ENCODE results near the gene RTL1.
A peak's percentile ranks its signal among the peaks of the same experiment; 100 is the strongest.

- TF ChIP-seq, protein P1, sequence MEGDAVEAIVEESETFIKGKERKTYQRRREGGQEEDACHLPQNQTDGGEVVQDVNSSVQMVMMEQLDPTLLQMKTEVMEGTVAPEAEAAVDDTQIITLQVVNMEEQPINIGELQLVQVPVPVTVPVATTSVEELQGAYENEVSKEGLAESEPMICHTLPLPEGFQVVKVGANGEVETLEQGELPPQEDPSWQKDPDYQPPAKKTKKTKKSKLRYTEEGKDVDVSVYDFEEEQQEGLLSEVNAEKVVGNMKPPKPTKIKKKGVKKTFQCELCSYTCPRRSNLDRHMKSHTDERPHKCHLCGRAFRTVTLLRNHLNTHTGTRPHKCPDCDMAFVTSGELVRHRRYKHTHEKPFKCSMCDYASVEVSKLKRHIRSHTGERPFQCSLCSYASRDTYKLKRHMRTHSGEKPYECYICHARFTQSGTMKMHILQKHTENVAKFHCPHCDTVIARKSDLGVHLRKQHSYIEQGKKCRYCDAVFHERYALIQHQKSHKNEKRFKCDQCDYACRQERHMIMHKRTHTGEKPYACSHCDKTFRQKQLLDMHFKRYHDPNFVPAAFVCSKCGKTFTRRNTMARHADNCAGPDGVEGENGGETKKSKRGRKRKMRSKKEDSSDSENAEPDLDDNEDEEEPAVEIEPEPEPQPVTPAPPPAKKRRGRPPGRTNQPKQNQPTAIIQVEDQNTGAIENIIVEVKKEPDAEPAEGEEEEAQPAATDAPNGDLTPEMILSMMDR (IDR thresholded peaks at IDR 0.05 in 2 of 3, conservative IDR thresholded peaks at IDR 0.05 in 1 of 3; ENCODE audit: control insufficient read depth in 2 of 3, extremely low read depth in 1 of 3, insufficient read depth in 1 of 3, low read depth in 3 of 3, low read length in 3 of 3) = peak; percentile 73 to 86 (median 77)
- TF ChIP-seq POLR2A (IDR thresholded peaks at IDR 0.05; ENCODE audit: low read depth, low read length) (no peak), MYC (IDR thresholded peaks at IDR 0.05; ENCODE audit: insufficient read depth, insufficient read length, insufficient replicate concordance, low read length, severe bottlenecking) (no peak), CREM (IDR thresholded peaks at IDR 0.05; ENCODE audit: low read depth) (no peak), POU2F2 (IDR thresholded peaks at IDR 0.05; ENCODE audit: borderline replicate concordance, low read depth, low read length) (no peak), ZNF274 (IDR thresholded peaks at IDR 0.05; ENCODE audit: insufficient read depth, insufficient read length) (no peak), ZNF24 (IDR thresholded peaks at IDR 0.05) (no peak), MXI1 (IDR thresholded peaks at IDR 0.05; ENCODE audit: low read depth, low read length) (no peak), FOXM1 (IDR thresholded peaks at IDR 0.05; ENCODE audit: low read depth, low read length) (no peak)
Measured at GRCh38 chr14:100850841-100851585, 52.5 kb downstream of the RTL1 start.

All from GM12878 (cell line).